IMR-90 (cell line): ENCODE data around the gene MRPL23. TPM values are rescaled to one million over a fixed set of nuclear protein-coding genes. Genes with fewer than 3 reads are reported as not detected.

Experiments used
- ATAC-seq: fragments of 200-7000 bp; cut with Tn5 transposase; 2 replicates; pipeline ENCODE4 v1.9.1; 2020; ENCODE audit warnings: low read depth, mild to moderate bottlenecking, moderate library complexity
- BruUV-seq: library from RNA; stranded (reverse); fragments of 400-500 nt; replicated peaks from 2 replicates; lab custom pipeline; 2021; lab: Mats Ljungman, UMichigan
- CTCF ChIA-PET: fragments of 300-600 bp; formaldehyde crosslinking; extraction: SDS; loops from one replicate; lab custom pipeline; 2021; ENCODE audit warnings: antibody characterized with exemption; lab: Yijun Ruan, JAX
- POLR2A ChIA-PET: fragments of 300-600 bp; sonication (Branson Sonifier 250); formaldehyde crosslinking; loops from one replicate; lab custom pipeline; 2022; ENCODE audit warnings: antibody characterized with exemption; ENCODE audit not compliant: unreplicated experiment; lab: Charles Lee
- DNase-seq: peaks from one replicate; pipeline ENCODE4 v3.0.0; 2013
- H2AFZ ChIP-seq: replicated peaks from 2 replicates; pipeline ENCODE3; 2013; ENCODE audit warnings: low read length, mild to moderate bottlenecking; ENCODE audit not compliant: poor library complexity
- H2AK5ac ChIP-seq: 2 replicates; pipeline ENCODE4 v1.6.1; 2013; ENCODE audit warnings: low read depth, low read length, inconsistent platforms
- H2AK9ac ChIP-seq: replicated peaks from 2 replicates; pipeline ENCODE3; 2013; ENCODE audit warnings: mild to moderate bottlenecking, low read depth, low read length, moderate library complexity; ENCODE audit not compliant: poor library complexity
- H2BK120ac ChIP-seq: 2 replicates; pipeline ENCODE4 v1.6.1; 2013; ENCODE audit warnings: low read depth, low read length, inconsistent platforms
- H2BK15ac ChIP-seq: 3 replicates; pipeline ENCODE4 v1.6.1; 2013; ENCODE audit warnings: low read depth, low read length, inconsistent platforms
- H2BK20ac ChIP-seq: 2 replicates; pipeline ENCODE4 v1.6.1; 2013; ENCODE audit warnings: low read depth, mild to moderate bottlenecking, inconsistent platforms, low read length, moderate library complexity
- H2BK5ac ChIP-seq: 2 replicates; pipeline ENCODE4 v1.6.1; 2013; ENCODE audit warnings: mild to moderate bottlenecking, low read depth, low read length, inconsistent platforms; ENCODE audit not compliant: poor library complexity, severe bottlenecking
- H3K14ac ChIP-seq: replicated peaks from 2 replicates; pipeline ENCODE4 v1.6.1; 2013; ENCODE audit warnings: low read depth, low read length, inconsistent platforms
- H3K18ac ChIP-seq: 2 replicates; pipeline ENCODE4 v1.6.1; 2013; ENCODE audit warnings: low read depth, low read length, control low read depth
- H3K23ac ChIP-seq: 2 replicates; pipeline ENCODE4 v1.6.1; 2013; ENCODE audit warnings: low read depth, low read length, inconsistent platforms
- H3K27ac ChIP-seq: 2 replicates; pipeline ENCODE4 v1.5.1; 2013; ENCODE audit warnings: mild to moderate bottlenecking, control low read depth, low read length; ENCODE audit not compliant: insufficient read depth
- H3K27me3 ChIP-seq: 2 replicates; pipeline ENCODE4 v1.6.1; 2013; ENCODE audit warnings: low read length; ENCODE audit not compliant: control insufficient read depth, insufficient read depth
- H3K36me3 ChIP-seq: 2 replicates; pipeline ENCODE4 v1.6.1; 2013; ENCODE audit warnings: low read length, mixed read lengths; ENCODE audit not compliant: control insufficient read depth, insufficient read depth
- H3K4ac ChIP-seq: 2 replicates; pipeline ENCODE4 v1.6.1; 2013; ENCODE audit warnings: low read depth, low read length, inconsistent platforms
- H3K4me1 ChIP-seq: 2 replicates; pipeline ENCODE4 v1.6.1; 2013; ENCODE audit warnings: low read length, mixed read lengths; ENCODE audit not compliant: control insufficient read depth, insufficient read depth
- H3K4me2 ChIP-seq: 2 replicates; pipeline ENCODE4 v1.6.1; 2013; ENCODE audit warnings: low read depth, mild to moderate bottlenecking, control low read depth, low read length, moderate library complexity
- H3K4me3 ChIP-seq: 2 replicates; pipeline ENCODE4 v1.5.1; 2013; ENCODE audit warnings: low read depth, mild to moderate bottlenecking, control low read depth, low read length, moderate library complexity; ENCODE audit not compliant: insufficient read depth
- H3K56ac ChIP-seq: 2 replicates; pipeline ENCODE4 v1.6.1; 2013; ENCODE audit warnings: low read length, inconsistent platforms; ENCODE audit not compliant: insufficient read depth; ENCODE audit errors: extremely low read depth
- H3K79me1 ChIP-seq, 2 experiments: 2 replicates each; pipeline ENCODE4 v1.6.1; 2013; ENCODE audit warnings: low read length in 2 of 2, inconsistent platforms in 1 of 2, low read depth in 1 of 2
- H3K9ac ChIP-seq: 2 replicates; pipeline ENCODE4 v1.6.1; 2013; ENCODE audit warnings: low read depth, low read length, control low read depth
- H3K9me1 ChIP-seq: 2 replicates; pipeline ENCODE4 v1.6.1; 2013; ENCODE audit warnings: low read length, inconsistent platforms; ENCODE audit not compliant: insufficient read depth
- H3K9me3 ChIP-seq: 2 replicates; pipeline ENCODE4 v1.6.1; 2013; ENCODE audit warnings: low read length; ENCODE audit not compliant: control insufficient read depth, insufficient read depth
- H4K20me1 ChIP-seq: 2 replicates; pipeline ENCODE4 v1.6.1; 2013; ENCODE audit warnings: low read length, inconsistent platforms; ENCODE audit not compliant: insufficient read depth
- H4K5ac ChIP-seq: 2 replicates; pipeline ENCODE4 v1.6.1; 2013; ENCODE audit warnings: mild to moderate bottlenecking, low read depth, low read length, control low read depth
- H4K8ac ChIP-seq, 2 experiments: 2 replicates each; pipeline ENCODE4 v1.6.1; 2013; ENCODE audit warnings: low read depth in 2 of 2, low read length in 2 of 2, control low read depth in 1 of 2, inconsistent platforms in 1 of 2
- H4K91ac ChIP-seq: 2 replicates; pipeline ENCODE4 v1.6.1; 2013; ENCODE audit warnings: low read depth, low read length, inconsistent platforms; ENCODE audit not compliant: insufficient read depth
- BHLHE40 ChIP-seq: fragments of 150-350 bp; IDR thresholded peaks from 2 replicates; pipeline ENCODE4 v1.6.1; 2016; ENCODE audit warnings: mild to moderate bottlenecking, low read depth, low read length
- CEBPB ChIP-seq: IDR thresholded peaks from 2 replicates; pipeline ENCODE4 v1.6.1; 2012; ENCODE audit warnings: low read depth, low read length, improper control_type of control experiment
- CHD1 ChIP-seq: IDR thresholded peaks from 2 replicates; pipeline ENCODE4 v1.6.1; 2012; ENCODE audit warnings: low read depth, low read length, improper control_type of control experiment
- CTCF ChIP-seq: conservative IDR thresholded peaks from 2 replicates; pipeline ENCODE4 v1.5.1; 2012; ENCODE audit warnings: mild to moderate bottlenecking, low read depth, low read length, improper control_type of control experiment
- ELK1 ChIP-seq: fragments of 150-350 bp; IDR thresholded peaks from 2 replicates; pipeline ENCODE4 v1.6.1; 2016; ENCODE audit warnings: low read depth, mild to moderate bottlenecking, low read length, moderate library complexity, borderline replicate concordance
- FOS ChIP-seq: fragments of 150-350 bp; IDR thresholded peaks from 2 replicates; pipeline ENCODE4 v1.6.1; 2016; ENCODE audit warnings: low read depth, low read length
- MAFK ChIP-seq: IDR thresholded peaks from 2 replicates; pipeline ENCODE4 v1.6.1; 2012; ENCODE audit warnings: low read depth, low read length, improper control_type of control experiment
- MAZ ChIP-seq: IDR thresholded peaks from 2 replicates; pipeline ENCODE4 v1.6.1; 2012; ENCODE audit warnings: low read depth, mild to moderate bottlenecking, low read length, improper control_type of control experiment, moderate library complexity, borderline replicate concordance
- NFE2L2 ChIP-seq: fragments of 150-350 bp; IDR thresholded peaks from 2 replicates; pipeline ENCODE4 v1.6.1; 2016; ENCODE audit warnings: low read depth, mild to moderate bottlenecking, low read length
- POLR2A ChIP-seq: IDR thresholded peaks from 2 replicates; pipeline ENCODE4 v1.6.1; 2012; ENCODE audit warnings: mild to moderate bottlenecking, low read depth, low read length
- RAD21 ChIP-seq: IDR thresholded peaks from 2 replicates; pipeline ENCODE4 v1.6.1; 2012; ENCODE audit warnings: low read length, improper control_type of control experiment
- RCOR1 ChIP-seq: IDR thresholded peaks from 2 replicates; pipeline ENCODE4 v1.6.1; 2012; ENCODE audit warnings: mild to moderate bottlenecking, low read length, improper control_type of control experiment; ENCODE audit not compliant: insufficient replicate concordance
- RFX5 ChIP-seq: IDR thresholded peaks from 2 replicates; pipeline ENCODE4 v1.8.0; 2012; ENCODE audit warnings: low read depth, mild to moderate bottlenecking, low read length, moderate library complexity
- SMC3 ChIP-seq: fragments of 150-350 bp; IDR thresholded peaks from 2 replicates; pipeline ENCODE4 v1.6.1; 2016; ENCODE audit warnings: low read depth, mild to moderate bottlenecking, antibody characterized with exemption, low read length, moderate library complexity
- USF2 ChIP-seq: fragments of 150-350 bp; IDR thresholded peaks from 2 replicates; pipeline ENCODE4 v1.6.1; 2017; ENCODE audit warnings: mild to moderate bottlenecking, antibody characterized with exemption, low read length, low read depth
- WGBS, 2 experiments: methylation state at CpG; one replicate each; pipeline versions ENCODE4 v1.1.5 to v1.1.7; 2013; ENCODE audit warnings: missing lambda C conversion rate in 2 of 2; ENCODE audit not compliant: insufficient read length in 1 of 2; ENCODE audit errors: extremely low coverage in 2 of 2; 5-methylcytosine and 5-hydroxymethylcytosine counted together
- dilution Hi-C: fragments of 300-500 bp; cut with HindIII; formaldehyde crosslinking; loops from one replicate; pipeline ENCODE4 v1.14.3; 2018; ENCODE audit warnings: low sequenced_read_pairs; ENCODE audit not compliant: unreplicated experiment
- in situ Hi-C: fragments of 300-500 bp; cut with MboI; formaldehyde crosslinking; loops from 3 replicates; pipeline ENCODE4 v1.14.3; 2019; ENCODE audit warnings: low sequenced_read_pairs, inconsistent platforms, mixed read lengths
- intact Hi-C: fragments of 100-400 bp; cut with micrococcal nuclease; formaldehyde crosslinking; loops from 2 replicates; pipeline ENCODE4 v1.10.0; 2022
- polyA plus RNA-seq, 3 experiments: library from polyadenylated mRNA; depleted of rRNA; stranded (reverse); fragments of >200 nt; gene quantifications; 2 replicates each; pipeline ENCODE4 v1.2.3, GENCODE V29; 2012; ENCODE audit warnings: low replicate concordance in 1 of 3
- total RNA-seq: library from RNA; depleted of rRNA; stranded (reverse); fragments of >200 nt; gene quantifications from 2 replicates; pipeline ENCODE4 v1.2.3, GENCODE V29; 2012

MRPL23 gene
- total and polyA plus RNA-seq, 2 of the 4 experiments (the other 2 are of a cell fraction): 68.4 to 114 TPM

GRCh38 chr11:1939006-1939625 is 8.0 kb upstream of the MRPL23 start:
- Histone ChIP-seq H3K18ac (no peak overlapping the region), H2AFZ (no peak overlapping the region), H3K79me1 (no peaks in the 10 kb centered on the region), H4K20me1 (no peaks in the 10 kb centered on the region), H3K9me3 (no peaks in the 10 kb centered on the region), H3K9me1 (peaks cover 3% of the 10 kb centered on the region; the same call in 1 of the 2 replicates), H2BK15ac (no peak overlapping the region), H3K27ac (no peak overlapping the region), H2AK9ac (no peak overlapping the region), H3K36me3 (no peaks in the 10 kb centered on the region), H3K4me2 (no peak overlapping the region), H3K23ac (no peak overlapping the region), H3K4ac (no peak overlapping the region), H3K9ac (no peak overlapping the region), H3K14ac (no peak overlapping the region), H4K91ac (no peak overlapping the region), H4K8ac (no peak overlapping the region), H2BK120ac (no peak overlapping the region), H2BK20ac (no peak overlapping the region), H4K5ac (no peak overlapping the region), H3K4me3 (no peak overlapping the region), H3K56ac (no peak overlapping the region), H2AK5ac (no peak overlapping the region), H3K4me1 (no peaks in the 10 kb centered on the region), H3K27me3 (peaks cover 6% of the 10 kb centered on the region; the same call in 1 of the 2 replicates), H2BK5ac (no peak overlapping the region)
- intact Hi-C loops: loop anchor here (1.0 kb wide), 1 partner anchor 45 kb away; no protein-coding TSS in a partner anchor
- ChIA-PET POLR2A (no interaction called here), CTCF (no interaction called here)
- 17% methylated on average over 1 of the region's 23 CpGs; no CpG with 5 or more reads in 1 of the 2 experiments for WGBS, 2 experiments
- DNase-seq (no peak), ATAC-seq (no peak)
- no TSS peak for BruUV-seq
- dilution Hi-C loops: no loop called here
- TF ChIP-seq MAFK (no peak), ELK1 (no peak), USF2 (no peak), CTCF (no peak), FOS (no peak), RFX5 (no peak), NFE2L2 (no peak), POLR2A (no peak), MAZ (no peak), BHLHE40 (no peak), RAD21 (no peak), RCOR1 (no peak), CHD1 (no peak), CEBPB (no peak), SMC3 (no peak)
- in situ Hi-C loops: no loop called here
